H1 (cell line): Measurements from ENCODE around the gene CENPO. TPM values are rescaled to one million over a fixed set of nuclear protein-coding genes. Genes with fewer than 3 reads are reported as not detected.

Experiments
- CTCF ChIA-PET: fragments of 300-600 bp; sonication (Branson Sonifier 250); formaldehyde crosslinking; loops from one replicate; lab custom pipeline; 2021; ENCODE audit not compliant: partially characterized antibody; lab: Charles Lee
- POLR2A ChIA-PET: fragments of 300-600 bp; sonication (Branson Sonifier 250); formaldehyde crosslinking; loops from one replicate; lab custom pipeline; 2021; ENCODE audit warnings: inconsistent platforms; ENCODE audit not compliant: partially characterized antibody; lab: Charles Lee
- DNase-seq, 2 experiments: peaks; one replicate each; pipeline versions ENCODE4 v3.0.0 to v3.0.0-alpha.2; 2010 to 2022; ENCODE audit warnings: low spot score in 2 of 2, low read depth in 1 of 2, mixed read lengths in 1 of 2
- FAIRE-seq: peaks from 2 replicates; lab custom pipeline; 2011; peaks lifted over from hg19 to GRCh38; lab: Jason Lieb, UNC
- H2AFZ ChIP-seq: 2 replicates; pipeline ENCODE4 v1.8.1; 2012; ENCODE audit warnings: low read length, inconsistent platforms
- H2AK5ac ChIP-seq: 2 replicates; pipeline ENCODE4 v1.6.1; 2013; ENCODE audit warnings: low read depth, low read length
- H2BK120ac ChIP-seq: replicated peaks from 2 replicates; pipeline ENCODE3; 2013; ENCODE audit warnings: low read depth, low read length, inconsistent platforms
- H2BK12ac ChIP-seq: 2 replicates; pipeline ENCODE4 v1.6.1; 2013; ENCODE audit warnings: low read depth, low read length
- H2BK15ac ChIP-seq: 2 replicates; pipeline ENCODE4 v1.6.1; 2013; ENCODE audit warnings: low read length
- H2BK20ac ChIP-seq: 2 replicates; pipeline ENCODE4 v1.6.1; 2013; ENCODE audit warnings: low read length
- H2BK5ac ChIP-seq: 2 replicates; pipeline ENCODE4 v1.6.1; 2013; ENCODE audit warnings: low read depth, low read length
- H3K14ac ChIP-seq: 2 replicates; pipeline ENCODE4 v1.6.1; 2013; ENCODE audit warnings: inconsistent platforms; ENCODE audit not compliant: insufficient read length
- H3K18ac ChIP-seq: 2 replicates; pipeline ENCODE4 v1.6.1; 2013; ENCODE audit warnings: low read length; ENCODE audit errors: extremely low read depth
- H3K23ac ChIP-seq: 2 replicates; pipeline ENCODE4 v1.6.1; 2013; ENCODE audit warnings: inconsistent platforms; ENCODE audit not compliant: insufficient read length
- H3K23me2 ChIP-seq: 2 replicates; pipeline ENCODE4 v1.6.1; 2013; ENCODE audit warnings: low read depth, low read length
- H3K27ac ChIP-seq: 2 replicates; pipeline ENCODE4 v1.6.1; 2011; ENCODE audit warnings: low read depth, low read length, inconsistent platforms
- H3K27me3 ChIP-seq, 4 experiments: replicated peaks in 1 of 4; 1 replicate in 1 of 4; 2 replicates in 3 of 4; pipeline versions ENCODE4 v1.6.1 to v1.8.1; 2011 to 2013; ENCODE audit warnings: low read length in 3 of 4, mild to moderate bottlenecking in 3 of 4, inconsistent platforms in 2 of 4, mixed read lengths in 2 of 4, moderate library complexity in 1 of 4; ENCODE audit not compliant: control insufficient read depth in 3 of 4, insufficient read depth in 3 of 4; ENCODE audit errors: extremely low read depth in 1 of 4
- H3K36me3 ChIP-seq, 4 experiments: 2 replicates each; pipeline versions ENCODE4 v1.6.1 to v1.8.1; 2011 to 2013; ENCODE audit warnings: mild to moderate bottlenecking in 4 of 4, low read length in 3 of 4, moderate library complexity in 2 of 4, control low read depth in 1 of 4, inconsistent platforms in 1 of 4; ENCODE audit not compliant: insufficient read depth in 4 of 4, control insufficient read depth in 2 of 4
- H3K4ac ChIP-seq: replicated peaks from 2 replicates; pipeline ENCODE3; 2013; ENCODE audit warnings: low read length, low read depth, mixed read lengths, inconsistent platforms; ENCODE audit not compliant: insufficient read length
- H3K4me1 ChIP-seq, 4 experiments: replicated peaks in 1 of 4; 1 replicate in 1 of 4; 2 replicates in 3 of 4; pipeline versions ENCODE4 v1.6.1 to v1.8.1; 2011 to 2013; ENCODE audit warnings: low read length in 3 of 4, inconsistent platforms in 2 of 4, mixed read lengths in 1 of 4; ENCODE audit not compliant: insufficient read depth in 4 of 4, control insufficient read depth in 3 of 4
- H3K4me2 ChIP-seq, 2 experiments: 2 replicates each; pipeline versions ENCODE4 v1.6.1 to v1.8.1; 2011 to 2013; ENCODE audit warnings: low read depth in 2 of 2, low read length in 2 of 2, control low read depth in 1 of 2, inconsistent platforms in 1 of 2, mild to moderate bottlenecking in 1 of 2; ENCODE audit not compliant: insufficient read depth in 1 of 2
- H3K4me3 ChIP-seq, 4 experiments: fragments of 200-600, 300-600 bp in 1 of 4; sonication (generic), shearing (Covaris generic), sonication (Bioruptor Twin) in 1 of 4; 2 replicates each; pipeline versions ENCODE4 v1.5.1 to v1.8.1; 2011 to 2016; ENCODE audit warnings: low read length in 4 of 4, low read depth in 3 of 4, control low read depth in 2 of 4, inconsistent platforms in 2 of 4, mild to moderate bottlenecking in 2 of 4, mixed read lengths in 1 of 4, moderate library complexity in 1 of 4; ENCODE audit not compliant: insufficient read depth in 2 of 4; ENCODE audit errors: extremely low read depth in 1 of 4
- H3K56ac ChIP-seq: replicated peaks from 2 replicates; pipeline ENCODE3; 2013; ENCODE audit warnings: low read depth, mild to moderate bottlenecking, mixed read lengths, low read length, inconsistent platforms; ENCODE audit not compliant: insufficient read length
- H3K79me1 ChIP-seq: 2 replicates; pipeline ENCODE4 v1.6.1; 2013; ENCODE audit warnings: low read depth, low read length, control low read depth
- H3K79me2 ChIP-seq, 2 experiments: 2 replicates each; pipeline versions ENCODE4 v1.6.1 to v1.8.1; 2012 to 2013; ENCODE audit warnings: low read length in 2 of 2, mild to moderate bottlenecking in 2 of 2, inconsistent platforms in 1 of 2; ENCODE audit not compliant: insufficient read depth in 2 of 2, control insufficient read depth in 1 of 2
- H3K9ac ChIP-seq, 4 experiments: replicated peaks in 1 of 4; 1 replicate in 1 of 4; 2 replicates in 3 of 4; pipeline versions ENCODE4 v1.6.1 to v1.8.1; 2011 to 2013; ENCODE audit warnings: low read depth in 3 of 4, low read length in 3 of 4, control low read depth in 2 of 4, mild to moderate bottlenecking in 2 of 4, moderate library complexity in 2 of 4, inconsistent platforms in 1 of 4; ENCODE audit errors: extremely low read depth in 1 of 4
- H3K9me3 ChIP-seq, 2 experiments: 2 replicates each; pipeline versions ENCODE4 v1.6.1 to v1.8.1; 2012 to 2013; ENCODE audit warnings: mild to moderate bottlenecking in 2 of 2, moderate library complexity in 2 of 2, control low read depth in 1 of 2, inconsistent platforms in 1 of 2, low read depth in 1 of 2, low read length in 1 of 2, mixed read lengths in 1 of 2; ENCODE audit not compliant: insufficient read depth in 2 of 2
- H4K20me1 ChIP-seq, 2 experiments: replicated peaks in 1 of 2; 2 replicates each; pipeline versions ENCODE3 to v1.8.1; 2011 to 2013; ENCODE audit warnings: inconsistent platforms in 2 of 2, low read length in 2 of 2, mild to moderate bottlenecking in 1 of 2; ENCODE audit not compliant: insufficient read depth in 2 of 2, control insufficient read depth in 1 of 2
- H4K5ac ChIP-seq: 2 replicates; pipeline ENCODE4 v1.6.1; 2013; ENCODE audit warnings: low read length, low read depth, mixed read lengths, inconsistent platforms; ENCODE audit not compliant: insufficient read length
- H4K8ac ChIP-seq: 2 replicates; pipeline ENCODE4 v1.8.0; 2013; ENCODE audit warnings: mild to moderate bottlenecking, moderate library complexity, low read length, inconsistent platforms; ENCODE audit not compliant: insufficient read depth; ENCODE audit errors: extremely low read depth
- H4K91ac ChIP-seq: replicated peaks from 2 replicates; pipeline ENCODE3; 2013; ENCODE audit warnings: low read length, mixed read lengths, inconsistent platforms; ENCODE audit not compliant: insufficient read length
- BACH1 ChIP-seq: IDR thresholded peaks from 2 replicates; pipeline ENCODE4 v1.6.1; 2012; ENCODE audit warnings: low read length, improper control_type of control experiment
- EZH2 ChIP-seq: fragments of 200-600 bp; sonication (generic); IDR thresholded peaks from 2 replicates; pipeline ENCODE4 v1.7.1; 2012; ENCODE audit warnings: low read depth, mild to moderate bottlenecking, moderate library complexity, low read length, inconsistent platforms; ENCODE audit not compliant: severe bottlenecking
- FOSL1 ChIP-seq: IDR thresholded peaks from 2 replicates; pipeline ENCODE4 v1.6.1; 2011; ENCODE audit warnings: mild to moderate bottlenecking, low read depth, low read length, moderate library complexity; ENCODE audit not compliant: insufficient read depth
- HDAC6 ChIP-seq: IDR thresholded peaks from one replicate; pipeline ENCODE4 v1.7.1; 2012; ENCODE audit warnings: low read depth, mild to moderate bottlenecking, inconsistent platforms, low read length, moderate library complexity
- JUN ChIP-seq: IDR thresholded peaks from 2 replicates; pipeline ENCODE4 v1.6.1; 2011; ENCODE audit warnings: low read depth, mild to moderate bottlenecking, improper control_type of control experiment, low read length
- KDM4A ChIP-seq: IDR thresholded peaks from one replicate; pipeline ENCODE4 v1.7.1; 2012; ENCODE audit warnings: low read depth, mild to moderate bottlenecking, moderate library complexity, low read length, inconsistent platforms; ENCODE audit not compliant: severe bottlenecking
- PHF8 ChIP-seq: fragments of 200-600 bp; sonication (generic); conservative IDR thresholded peaks from 2 replicates; pipeline ENCODE4 v1.7.1; 2012; ENCODE audit warnings: low read depth, mild to moderate bottlenecking, inconsistent platforms, low read length, moderate library complexity
- RAD21 ChIP-seq, 2 experiments: IDR thresholded peaks in 1 of 2; conservative IDR thresholded peaks in 1 of 2; 2 replicates each; pipeline ENCODE4 v1.6.1; 2011; ENCODE audit warnings: low read depth in 2 of 2, low read length in 2 of 2, improper control_type of control experiment in 1 of 2, inconsistent platforms in 1 of 2, mild to moderate bottlenecking in 1 of 2, moderate library complexity in 1 of 2
- RXRA ChIP-seq: IDR thresholded peaks from 2 replicates; pipeline ENCODE4 v1.6.1; 2011; ENCODE audit warnings: low read depth, mild to moderate bottlenecking, low read length, moderate library complexity; ENCODE audit not compliant: insufficient read depth
- TAF7 ChIP-seq: optimal IDR thresholded peaks from 2 replicates; pipeline ENCODE3; 2011; ENCODE audit warnings: low read depth, mild to moderate bottlenecking, inconsistent platforms, low read length, moderate library complexity, borderline replicate concordance
- WGBS, 2 experiments: shearing (Covaris generic) in 1 of 2; methylation state at CpG; one replicate each; pipeline versions ENCODE4 v1.1.6 to v1.1.7; 2013 to 2015; ENCODE audit warnings: low lambda C conversion rate in 2 of 2, mixed read lengths in 2 of 2, inconsistent platforms in 1 of 2, low coverage in 1 of 2, missing lambda C conversion rate in 1 of 2; ENCODE audit not compliant: insufficient replicate concordance in 2 of 2, insufficient coverage in 1 of 2, insufficient read length in 1 of 2; ENCODE audit errors: extremely low coverage in 1 of 2, missing lambda C conversion rate in 1 of 2; 5-methylcytosine and 5-hydroxymethylcytosine counted together
- polyA plus RNA-seq, 7 experiments: library from polyadenylated mRNA; depleted of rRNA in 3 of 7; stranded (reverse) in 5 of 7; unstranded in 2 of 7; fragments of >200 nt in 5 of 7; fragments of 200-250 nt in 2 of 7; gene quantifications; 1 replicate in 5 of 7; 2 replicates in 1 of 7; 4 replicates in 1 of 7; pipeline versions ENCODE4 v1.2.1 to v1.2.3, GENCODE V29; 2011 to 2013; ENCODE audit warnings: missing spikeins in 2 of 7, mixed read lengths in 2 of 7
- total RNA-seq: library from RNA; stranded (reverse); fragmentation: NEBNext Ultra II Directional; extraction: Animal tissue kit (Norgen Biotek cat#: 25700); gene quantifications from 2 replicates; pipeline ENCODE4 v1.2.1, GENCODE V29; 2021
- TF ChIP-seq, protein P1 (sequence below), 3 experiments: IDR thresholded peaks; 1 replicate in 2 of 3; 2 replicates in 1 of 3; pipeline versions ENCODE4 v1.5.1 to v1.6.1; 2011; ENCODE audit warnings: low read length in 3 of 3, mild to moderate bottlenecking in 3 of 3, inconsistent platforms in 2 of 3, low read depth in 1 of 3, moderate library complexity in 1 of 3; ENCODE audit not compliant: insufficient read depth in 1 of 3; ENCODE audit errors: control extremely low read depth in 1 of 3

The CENPO gene
- total and polyA plus RNA-seq, 2 of the 8 experiments (the other 6 are each of a cell fraction or from before 2014, with no cell fraction given): 34.4 to 46.3 TPM

DNA sequence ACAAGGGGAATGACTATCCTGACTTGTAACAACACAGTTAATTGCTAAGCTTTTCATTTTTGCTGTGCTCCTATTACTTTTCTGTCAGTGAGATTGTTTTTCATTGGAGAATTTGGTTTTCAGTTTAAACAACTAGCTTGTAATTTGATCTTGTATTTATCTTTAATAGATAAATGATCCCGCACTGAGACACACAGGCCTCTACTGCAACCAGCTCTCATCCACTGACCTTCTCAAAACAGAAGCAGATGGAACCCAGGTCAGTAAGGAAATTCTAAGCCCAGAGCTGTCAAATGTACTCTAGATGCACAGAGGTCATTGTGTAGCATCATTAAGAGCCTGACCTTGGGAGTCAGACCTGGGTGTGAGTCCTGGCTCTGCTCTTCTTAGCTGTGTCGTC lies 30.7 kb upstream of the CENPO start:
- H3K27me3 ChIP-seq: peaks cover 0 to 2% (median 0%) of the 10 kb centered on the region in 4 experiments; a peak in 1 of 7 replicates
- H3K9me3 ChIP-seq: no peaks in the 10 kb centered on the region
- H2BK12ac ChIP-seq: no peak overlapping the region
- no peak overlapping the region for H3K18ac ChIP-seq
- no peak overlapping the region for H3K27ac ChIP-seq
- FAIRE-seq (no peak), DNase-seq (no peak)
- H4K20me1 ChIP-seq: no peaks in the 10 kb centered on the region
- no peak overlapping the region for H4K8ac ChIP-seq
- no peak overlapping the region for H3K4me3 ChIP-seq
- no peak overlapping the region for H3K4ac ChIP-seq
- no peaks in the 10 kb centered on the region for H3K79me1 ChIP-seq
- no peaks in the 10 kb centered on the region for H3K23me2 ChIP-seq
- H4K5ac ChIP-seq: no peak overlapping the region
- 91% methylated on average over 2 of the region's 2 CpGs; no CpG with 5 or more reads in 1 of the 2 experiments for WGBS, 2 experiments
- POLR2A ChIA-PET: no interaction called here
- no peak overlapping the region for H3K9ac ChIP-seq
- H3K56ac ChIP-seq: no peak overlapping the region
- no peak overlapping the region for H3K23ac ChIP-seq
- no peak overlapping the region for H2BK15ac ChIP-seq
- peaks cover 0 to 13% (median 3%) of the 10 kb centered on the region in 4 experiments; a peak in 5 of 8 replicates for H3K36me3 ChIP-seq
- no peak overlapping the region for H4K91ac ChIP-seq
- H2AK5ac ChIP-seq: no peak overlapping the region
- no peak overlapping the region for H3K4me2 ChIP-seq
- no peaks in the 10 kb centered on the region for H3K79me2 ChIP-seq
- H3K4me1 ChIP-seq: no peaks in the 10 kb centered on the region; a peak in 2 of 7 replicates
- H3K14ac ChIP-seq: no peak overlapping the region
- CTCF ChIA-PET: interaction anchor here (1.3 to 2.0 kb wide), 3 partner anchors 24 to 150 kb away, joined by 3 to 6 read pairs (median 5); no protein-coding TSS in a partner anchor
- no peak overlapping the region for H2BK20ac ChIP-seq
- H2BK120ac ChIP-seq: no peak overlapping the region
- no peak overlapping the region for H2BK5ac ChIP-seq
- no peak overlapping the region for H2AFZ ChIP-seq
- no peak for TF ChIP-seq RXRA
- TF ChIP-seq HDAC6: no peak
- no peak for TF ChIP-seq EZH2
- no peak for TF ChIP-seq TAF7
- TF ChIP-seq, protein P1, sequence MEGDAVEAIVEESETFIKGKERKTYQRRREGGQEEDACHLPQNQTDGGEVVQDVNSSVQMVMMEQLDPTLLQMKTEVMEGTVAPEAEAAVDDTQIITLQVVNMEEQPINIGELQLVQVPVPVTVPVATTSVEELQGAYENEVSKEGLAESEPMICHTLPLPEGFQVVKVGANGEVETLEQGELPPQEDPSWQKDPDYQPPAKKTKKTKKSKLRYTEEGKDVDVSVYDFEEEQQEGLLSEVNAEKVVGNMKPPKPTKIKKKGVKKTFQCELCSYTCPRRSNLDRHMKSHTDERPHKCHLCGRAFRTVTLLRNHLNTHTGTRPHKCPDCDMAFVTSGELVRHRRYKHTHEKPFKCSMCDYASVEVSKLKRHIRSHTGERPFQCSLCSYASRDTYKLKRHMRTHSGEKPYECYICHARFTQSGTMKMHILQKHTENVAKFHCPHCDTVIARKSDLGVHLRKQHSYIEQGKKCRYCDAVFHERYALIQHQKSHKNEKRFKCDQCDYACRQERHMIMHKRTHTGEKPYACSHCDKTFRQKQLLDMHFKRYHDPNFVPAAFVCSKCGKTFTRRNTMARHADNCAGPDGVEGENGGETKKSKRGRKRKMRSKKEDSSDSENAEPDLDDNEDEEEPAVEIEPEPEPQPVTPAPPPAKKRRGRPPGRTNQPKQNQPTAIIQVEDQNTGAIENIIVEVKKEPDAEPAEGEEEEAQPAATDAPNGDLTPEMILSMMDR (IDR thresholded peaks at IDR 0.05; ENCODE audit: control extremely low read depth in 1 of 3, insufficient read depth in 1 of 3, low read depth in 1 of 3, low read length in 3 of 3): no peak
- no peak for TF ChIP-seq KDM4A
- TF ChIP-seq FOSL1: no peak
- TF ChIP-seq JUN: no peak
- no peak for TF ChIP-seq BACH1
- no peak for TF ChIP-seq RAD21 (IDR thresholded peaks at IDR 0.05 in 1 of 2, conservative IDR thresholded peaks at IDR 0.05 in 1 of 2; ENCODE audit: low read depth in 2 of 2, low read length in 2 of 2)
- TF ChIP-seq PHF8: no peak
